GM12878 (cell line): Measurements from ENCODE around the gene SLC52A3. TPM values are rescaled to one million over a fixed set of nuclear protein-coding genes. Genes with fewer than 3 reads are reported as not detected.

Experiments
- ATAC-seq: fragments of 200-7000 bp; cut with Tn5 transposase; 3 replicates; pipeline ENCODE4 v1.9.1; 2020; ENCODE audit warnings: mild to moderate bottlenecking, moderate library complexity
- BruUV-seq: library from RNA; stranded (reverse); fragments of 400-500 nt; replicated peaks from 2 replicates; lab custom pipeline; 2021; lab: Mats Ljungman, UMichigan
- CTCF ChIA-PET: fragments of 300-600 bp; sonication (Branson Sonifier 250); formaldehyde crosslinking; extraction: SDS; loops from one replicate; lab custom pipeline; 2021; ENCODE audit warnings: inconsistent platforms; lab: Yijun Ruan, JAX
- POLR2A ChIA-PET: fragments of 350-600 bp; formaldehyde crosslinking; extraction: SDS; loops from one replicate; lab custom pipeline; 2021; ENCODE audit warnings: inconsistent platforms; lab: Charles Lee
- RAD21 ChIA-PET: fragments of 300-600 bp; sonication (Branson Sonifier 250); formaldehyde crosslinking; loops from one replicate; lab custom pipeline; 2023; ENCODE audit warnings: antibody characterized with exemption; ENCODE audit not compliant: unreplicated experiment; lab: Charles Lee
- SMC1A ChIA-PET: fragments of 300-600 bp; sonication (Branson Sonifier 250); formaldehyde crosslinking; loops from one replicate; lab custom pipeline; 2023; ENCODE audit not compliant: unreplicated experiment, uncharacterized antibody; lab: Charles Lee
- DNase-seq: peaks from one replicate; pipeline ENCODE4 v3.0.0-alpha.2; 2011; ENCODE audit warnings: low read depth, low spot score
- FAIRE-seq: peaks from 3 replicates; lab custom pipeline; 2011; peaks lifted over from hg19 to GRCh38; lab: Jason Lieb, UNC
- H2AFZ ChIP-seq: 2 replicates; pipeline ENCODE4 v1.6.0; 2011; ENCODE audit warnings: low read depth, low read length, control low read depth; ENCODE audit not compliant: control insufficient read depth
- H3K27ac ChIP-seq: 2 replicates; pipeline ENCODE4 v1.5.1; 2011; ENCODE audit warnings: control low read depth; ENCODE audit not compliant: control insufficient read depth, insufficient read depth
- H3K27me3 ChIP-seq, 2 experiments: replicated peaks in 1 of 2; 2 replicates each; pipeline versions ENCODE4 v1.6.0 to v1.6.1; 2011; ENCODE audit warnings: low read length in 1 of 2; ENCODE audit not compliant: control insufficient read depth in 2 of 2, insufficient read depth in 2 of 2
- H3K36me3 ChIP-seq, 2 experiments: 2 replicates each; pipeline ENCODE4 v1.5.1; 2011; ENCODE audit warnings: low read length in 1 of 2; ENCODE audit not compliant: control insufficient read depth in 2 of 2, insufficient read depth in 2 of 2
- H3K4me1 ChIP-seq: 2 replicates; pipeline ENCODE4 v1.6.1; 2011; ENCODE audit warnings: mild to moderate bottlenecking, low read length, moderate library complexity, mixed read lengths; ENCODE audit not compliant: control insufficient read depth, insufficient read depth
- H3K4me2 ChIP-seq: 2 replicates; pipeline ENCODE4 v1.6.0; 2011; ENCODE audit warnings: control low read depth; ENCODE audit not compliant: control insufficient read depth, insufficient read depth
- H3K4me3 ChIP-seq: fragments of 200-600 bp; sonication (generic); 2 replicates; pipeline ENCODE4 v1.5.1; 2016
- H3K79me2 ChIP-seq: 2 replicates; pipeline ENCODE4 v1.6.0; 2011; ENCODE audit warnings: low read length; ENCODE audit not compliant: control insufficient read depth, insufficient read depth
- H3K9ac ChIP-seq: 2 replicates; pipeline ENCODE4 v1.8.0; 2011; ENCODE audit warnings: low read length, control low read depth, mixed read lengths; ENCODE audit not compliant: control insufficient read depth, insufficient read depth
- H3K9me3 ChIP-seq: replicated peaks from 3 replicates; pipeline ENCODE4 v1.5.1; 2011; ENCODE audit warnings: mild to moderate bottlenecking, low read length; ENCODE audit not compliant: control insufficient read depth, insufficient read depth
- H4K20me1 ChIP-seq: 2 replicates; pipeline ENCODE4 v1.6.0; 2011; ENCODE audit not compliant: control insufficient read depth, insufficient read depth
- BRCA1 ChIP-seq: IDR thresholded peaks from 2 replicates; pipeline ENCODE4 v1.6.1; 2011; ENCODE audit warnings: low read depth, low read length, improper control_type of control experiment
- CEBPB ChIP-seq, 2 experiments: fragments of 150-350 bp in 1 of 2; IDR thresholded peaks; 2 replicates each; pipeline ENCODE4 v1.6.1; 2012 to 2014; ENCODE audit warnings: low read depth in 2 of 2, low read length in 2 of 2, borderline replicate concordance in 1 of 2, inconsistent platforms in 1 of 2
- EED ChIP-seq: sonication (generic); IDR thresholded peaks from 2 replicates; pipeline ENCODE4 v1.6.1; 2016; ENCODE audit warnings: antibody characterized with exemption, low read depth
- EZH2 ChIP-seq: IDR thresholded peaks from 2 replicates; pipeline ENCODE4 v1.6.1; 2012; ENCODE audit warnings: low read depth, mild to moderate bottlenecking, control low read depth, inconsistent platforms, low read length, borderline replicate concordance; ENCODE audit not compliant: control insufficient read depth
- JUND ChIP-seq: IDR thresholded peaks from 2 replicates; pipeline ENCODE4 v1.6.1; 2012; ENCODE audit warnings: low read depth, mild to moderate bottlenecking, low read length, improper control_type of control experiment, moderate library complexity
- LARP7 ChIP-seq: fragments of 450-650 bp; IDR thresholded peaks from 2 replicates; pipeline ENCODE4 v1.6.1; 2017; ENCODE audit warnings: mild to moderate bottlenecking
- MYB ChIP-seq: fragments of 150-350 bp; IDR thresholded peaks from 2 replicates; pipeline ENCODE4 v1.6.1; 2014; ENCODE audit warnings: mild to moderate bottlenecking, low read depth, low read length, borderline replicate concordance
- RAD21 ChIP-seq: IDR thresholded peaks from 2 replicates; pipeline ENCODE4 v1.6.1; 2011; ENCODE audit warnings: mild to moderate bottlenecking, low read depth, low read length, moderate library complexity; ENCODE audit not compliant: insufficient read depth
- SMAD5 ChIP-seq: IDR thresholded peaks from 2 replicates; pipeline ENCODE4 v1.6.1; 2016; ENCODE audit warnings: antibody characterized with exemption, low read depth
- SMC3 ChIP-seq: IDR thresholded peaks from 2 replicates; pipeline ENCODE4 v1.6.1; 2011; ENCODE audit warnings: low read length, improper control_type of control experiment, borderline replicate concordance
- SPI1 ChIP-seq: IDR thresholded peaks from 2 replicates; pipeline ENCODE4 v1.6.1; 2011; ENCODE audit warnings: low read depth, mild to moderate bottlenecking, low read length, moderate library complexity, borderline replicate concordance; ENCODE audit not compliant: insufficient read depth
- ZZZ3 ChIP-seq: IDR thresholded peaks from 2 replicates; pipeline ENCODE4 v1.6.1; 2011; ENCODE audit warnings: low read depth; ENCODE audit not compliant: control insufficient read depth, insufficient read length
- WGBS: methylation state at CpG from one replicate; pipeline ENCODE4 v1.1.6; 2016; ENCODE audit warnings: low lambda C conversion rate; ENCODE audit not compliant: insufficient replicate concordance, insufficient coverage; ENCODE audit errors: missing lambda C conversion rate; 5-methylcytosine and 5-hydroxymethylcytosine counted together
- in situ Hi-C: fragments of 300-500 bp; cut with MboI; formaldehyde crosslinking; loops from 9 replicates; pipeline ENCODE4 v1.14.3; 2018; ENCODE audit warnings: mixed read lengths
- intact Hi-C: fragments of 100-400 bp; cut with micrococcal nuclease; formaldehyde crosslinking; loops from one replicate; pipeline ENCODE4 v1.14.2; 2022; ENCODE audit not compliant: unreplicated experiment
- polyA plus RNA-seq, 11 experiments: library from polyadenylated mRNA; depleted of rRNA in 4 of 11; unstranded in 6 of 11; stranded (reverse) in 5 of 11; fragments of >200 nt; fragmentation: Nextera tagmentation in 4 of 11; fragmentation: Illumina TruSeq in 1 of 11; extraction: Ambion mirVana in 4 of 11; extraction: Trizol in 1 of 11; gene quantifications; 1 replicate in 1 of 11; 2 replicates in 10 of 11; pipeline versions ENCODE4 v1.2.1 to v1.2.3, GENCODE V29; 2011 to 2016; ENCODE audit warnings: inconsistent platforms in 2 of 11, missing spikeins in 2 of 11, low read depth in 1 of 11
- total RNA-seq, 4 experiments: library from RNA; depleted of rRNA in 3 of 4; stranded (reverse); fragments of >200 nt in 3 of 4; fragmentation: Illumina TruSeq in 1 of 4; extraction: Trizol in 1 of 4; gene quantifications; 2 replicates each; pipeline versions ENCODE4 v1.2.1 to v1.2.3, GENCODE V29; 2013 to 2021
- TF ChIP-seq, protein P1 (sequence below): IDR thresholded peaks from 2 replicates; pipeline ENCODE4 v1.6.1; 2011; ENCODE audit warnings: low read depth, low read length, improper control_type of control experiment, borderline replicate concordance

SLC52A3 gene
- total and polyA plus RNA-seq, 10 of the 15 experiments (the other 5 are each of a cell fraction or from before 2014, with no cell fraction given), result not detected

GRCh38 chr20:752291-752690, 16.0 kb downstream of the SLC52A3 start:
- Histone ChIP-seq H2AFZ (no peak overlapping the region), H3K36me3 (no peaks in the 10 kb centered on the region), H3K4me2 (no peak overlapping the region), H3K79me2 (no peaks in the 10 kb centered on the region), H3K9me3 (no peaks in the 10 kb centered on the region), H3K4me3 (no peak overlapping the region), H3K4me1 (no peaks in the 10 kb centered on the region), H4K20me1 (no peaks in the 10 kb centered on the region), H3K9ac (no peak overlapping the region), H3K27me3 (no peaks in the 10 kb centered on the region; a peak in 1 of 4 replicates), H3K27ac (no peak overlapping the region)
- ChIA-PET SMC1A (no interaction called here), CTCF (no interaction called here), RAD21 (no interaction called here), POLR2A (no interaction called here)
- WGBS, result 63% methylated on average over 5 of the region's 5 CpGs
- intact Hi-C loops (no loop called here), in situ Hi-C loops (no loop called here)
- no peak for FAIRE-seq
- TF ChIP-seq ZZZ3, result no peak
- TF ChIP-seq EZH2, result no peak
- no peak for TF ChIP-seq SMC3
- TF ChIP-seq EED, result no peak
- no peak for TF ChIP-seq LARP7
- no peak for TF ChIP-seq BRCA1
- no peak for TF ChIP-seq RAD21
- TF ChIP-seq MYB, result no peak
- TF ChIP-seq JUND, result no peak
- TF ChIP-seq CEBPB (IDR thresholded peaks at IDR 0.05; ENCODE audit: borderline replicate concordance in 1 of 2, low read depth in 2 of 2, low read length in 2 of 2), result no peak
- TF ChIP-seq, protein P1, sequence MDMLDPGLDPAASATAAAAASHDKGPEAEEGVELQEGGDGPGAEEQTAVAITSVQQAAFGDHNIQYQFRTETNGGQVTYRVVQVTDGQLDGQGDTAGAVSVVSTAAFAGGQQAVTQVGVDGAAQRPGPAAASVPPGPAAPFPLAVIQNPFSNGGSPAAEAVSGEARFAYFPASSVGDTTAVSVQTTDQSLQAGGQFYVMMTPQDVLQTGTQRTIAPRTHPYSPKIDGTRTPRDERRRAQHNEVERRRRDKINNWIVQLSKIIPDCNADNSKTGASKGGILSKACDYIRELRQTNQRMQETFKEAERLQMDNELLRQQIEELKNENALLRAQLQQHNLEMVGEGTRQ, result no peak
- no peak for TF ChIP-seq SPI1
- TF ChIP-seq SMAD5, result no peak
- no peak for ATAC-seq
- no TSS peak for BruUV-seq
- no peak for DNase-seq
